DMS153 treated with DMSO at 0.1 percent for 48 hours (cell line): ENCODE data around the gene TESMIN.

ENCODE experiments used
- DNase-seq: peaks from one replicate; lab custom pipeline; 2025; ENCODE audit not compliant: unreplicated experiment; lab: John Stamatoyannopoulos, UW

Gene TESMIN

DNA sequence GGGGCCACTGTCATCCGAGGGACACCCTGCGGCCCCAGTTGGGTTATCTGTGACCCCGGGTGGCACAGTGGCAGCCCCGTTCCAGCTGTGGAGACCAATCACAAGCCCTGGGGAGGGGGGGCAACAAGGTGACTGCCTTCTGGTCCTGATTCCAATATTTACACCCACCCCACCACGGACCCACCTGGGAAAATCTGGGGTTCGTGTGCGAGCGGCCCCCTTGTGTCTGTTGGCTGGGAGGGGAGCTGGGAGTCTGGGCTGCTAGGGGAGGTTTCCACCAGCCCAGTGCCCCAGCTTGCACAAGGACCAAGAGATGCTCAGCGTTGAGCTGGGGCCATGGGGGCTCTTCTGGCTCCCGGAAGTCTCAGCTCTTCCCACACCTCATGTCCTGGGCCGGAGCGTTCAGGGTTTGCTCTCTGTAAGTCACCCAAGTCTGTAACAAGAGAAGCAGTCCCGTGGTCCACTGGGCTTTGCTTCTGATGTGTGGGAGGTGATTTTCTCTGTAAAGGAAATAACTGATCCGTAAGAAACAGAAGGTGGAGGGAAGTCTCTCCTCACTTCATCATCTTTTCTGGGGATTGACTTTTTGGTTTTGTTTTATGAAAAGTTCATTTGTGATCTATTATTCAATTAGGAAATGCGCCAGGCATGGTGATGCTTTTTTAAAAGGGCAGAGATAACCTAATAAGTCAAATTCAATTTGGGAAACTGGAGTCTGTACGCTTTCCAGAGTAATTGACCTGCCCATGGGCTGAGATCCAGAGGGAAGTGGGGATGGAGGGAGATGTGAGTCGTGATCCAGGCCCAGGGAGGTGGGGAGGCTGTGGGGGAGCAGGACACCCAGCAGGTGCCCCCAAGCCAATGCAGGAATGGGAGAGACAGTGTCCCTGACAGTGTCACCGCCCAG, 89.4 kb downstream of the TESMIN start:
- DNase-seq = no peak

DNA sequence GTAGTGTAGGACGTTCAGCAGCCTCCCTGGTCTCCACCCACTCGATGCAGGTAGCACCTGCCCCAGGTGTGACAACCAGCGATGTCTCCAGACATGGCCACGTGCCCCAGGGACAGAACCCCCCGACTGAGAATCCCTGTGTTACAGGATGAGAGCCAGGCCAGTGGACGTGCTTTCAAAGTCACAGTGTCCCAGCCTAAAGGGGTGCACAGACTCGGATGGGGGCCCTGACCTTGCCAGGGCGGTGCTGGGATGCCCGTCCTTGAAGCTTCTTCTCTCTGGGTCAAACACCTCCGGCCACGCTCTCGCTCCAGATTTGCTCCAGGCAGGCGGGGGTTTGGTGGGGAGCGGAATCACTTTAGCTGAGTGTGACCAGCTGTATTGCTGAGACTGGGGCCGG, 90.3 kb downstream of the TESMIN start:
- no peak for DNase-seq

DNA sequence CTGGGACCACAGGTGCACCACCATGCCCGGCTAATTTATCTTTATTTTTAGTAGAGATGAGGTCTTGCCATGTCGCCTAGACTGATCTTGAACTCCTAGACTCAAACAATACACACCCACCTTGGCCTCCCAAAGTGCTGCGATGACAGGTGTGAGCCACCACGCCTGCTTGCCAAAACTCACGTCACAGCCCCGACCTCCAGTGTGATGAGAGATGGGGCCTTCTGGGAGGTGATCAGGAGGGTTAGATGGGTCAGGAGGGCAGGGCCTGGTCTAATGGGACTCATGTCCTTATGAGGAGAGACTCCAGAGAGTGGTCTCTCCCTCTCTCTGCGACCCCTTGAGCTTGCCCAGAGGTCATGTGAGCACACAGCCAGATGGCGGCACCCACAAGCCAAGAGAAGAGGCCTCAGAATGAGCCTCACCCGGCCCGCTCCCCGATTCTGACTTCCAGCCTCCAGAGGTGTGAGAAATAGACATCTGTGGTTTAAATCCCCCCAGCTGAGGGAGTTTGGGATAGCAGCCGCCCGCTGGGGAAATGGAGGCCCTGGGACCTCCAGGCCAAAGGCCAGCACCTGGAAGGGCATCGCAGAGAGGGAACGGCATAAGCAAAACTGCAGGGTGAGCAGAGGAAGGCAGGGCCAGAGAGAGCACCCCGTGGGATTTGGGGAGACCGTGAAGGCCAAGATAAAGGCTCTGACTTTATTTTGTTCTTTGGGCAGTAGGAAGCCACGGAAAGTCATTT, 91.1 kb downstream of the TESMIN start:
- DNase-seq = no peak

DNA sequence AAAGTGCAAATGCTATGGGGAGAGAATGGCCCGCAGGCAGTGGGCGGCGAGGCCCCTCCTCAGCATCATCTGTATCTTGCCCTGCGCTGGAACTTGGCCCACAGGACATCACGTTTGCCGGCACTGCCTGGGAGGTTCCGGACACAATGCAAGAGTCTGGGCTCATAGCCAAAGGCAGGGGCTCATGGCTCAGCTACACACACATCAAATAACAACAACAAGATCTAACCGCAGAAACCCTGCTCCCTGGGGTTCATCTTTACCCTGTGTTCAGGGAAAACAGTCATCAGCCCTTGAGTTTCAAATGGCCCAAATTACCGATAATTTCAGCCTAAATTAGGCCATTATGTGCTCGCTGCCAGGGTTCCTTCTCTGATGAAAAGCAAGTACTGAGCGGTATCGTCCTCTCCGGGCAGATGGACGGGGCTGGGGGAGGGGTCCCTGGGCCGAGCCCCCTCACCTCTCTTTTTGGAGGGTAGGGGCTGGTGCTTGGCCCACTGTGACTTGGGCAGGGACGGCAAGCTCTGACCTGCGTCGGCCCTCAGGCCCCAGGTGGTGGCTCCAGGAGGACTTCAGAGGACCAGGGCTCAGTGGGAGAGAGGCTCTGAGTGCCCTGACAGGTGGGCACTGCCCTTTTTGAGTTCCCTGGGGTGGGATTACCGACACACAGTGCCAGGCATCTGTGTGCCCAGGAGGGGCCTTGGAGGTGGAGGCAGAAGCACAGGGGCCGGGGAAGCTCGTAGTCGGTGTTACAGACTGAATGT, 92.0 kb downstream of the TESMIN start:
- DNase-seq = peak; percentile 72

DNA sequence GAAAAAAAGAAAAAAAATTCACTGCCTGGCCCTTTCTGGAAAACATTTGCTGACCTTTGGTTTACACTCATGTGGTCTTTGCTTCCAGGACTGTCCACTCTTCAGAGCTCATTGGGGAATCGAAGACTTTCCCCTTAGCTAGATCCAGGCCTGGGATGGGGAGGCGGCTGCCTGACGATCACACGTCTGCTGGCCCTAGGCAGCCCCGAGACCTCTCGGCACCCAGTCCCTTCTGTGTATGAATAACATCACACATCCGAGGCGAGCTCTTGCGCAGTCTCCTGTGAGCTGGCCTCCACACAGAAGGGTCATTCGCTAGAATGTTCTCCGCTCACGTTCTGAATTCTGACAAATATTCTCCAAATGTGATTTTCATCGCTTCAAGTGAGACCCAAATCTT, 92.7 kb downstream of the TESMIN start:
- DNase-seq = no peak

DNA sequence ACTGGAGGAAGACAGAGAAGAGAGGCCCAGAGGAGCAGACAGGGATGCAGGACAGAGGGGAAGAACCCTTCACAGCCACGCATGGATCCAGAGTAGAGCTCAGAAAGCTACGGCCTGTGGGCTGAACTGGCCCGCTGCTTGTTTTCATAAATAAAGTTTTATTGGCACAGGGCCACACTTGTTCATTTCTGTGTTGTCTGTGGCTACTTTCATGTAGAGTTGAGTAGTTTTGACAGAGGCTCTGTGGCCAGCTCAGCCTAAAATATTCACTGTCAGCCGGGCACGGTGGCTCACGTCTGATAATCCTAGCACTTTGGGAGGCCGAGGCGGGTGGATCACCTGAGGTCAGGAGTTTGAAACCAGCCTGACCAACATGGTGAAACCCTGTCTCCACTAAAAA, 93.2 kb downstream of the TESMIN start:
- no peak for DNase-seq
